Lung (tissue), 12 donors: Measurements from ENCODE around the gene TFR2. TPM values are rescaled to one million over a fixed set of nuclear protein-coding genes. Genes with fewer than 3 reads are reported as not detected.

Source experiments
- ATAC-seq: fragments of 200-7000 bp; cut with Tn5 transposase; one replicate; pipeline ENCODE4 v1.9.1; 2020; ENCODE audit warnings: moderate number of reproducible peaks; ENCODE audit not compliant: insufficient read depth, low FRiP score
- DNase-seq, 3 donors: peaks; one replicate each; pipeline ENCODE4 v3.0.0-alpha.2; 2013 to 2017
- H3K27ac ChIP-seq, 2 donors: one replicate each; pipeline ENCODE4 v1.5.1; 2013; ENCODE audit warnings: mild to moderate bottlenecking in 2 of 2, moderate library complexity in 2 of 2, control low read depth in 1 of 2, inconsistent platforms in 1 of 2, low read depth in 1 of 2, low read length in 1 of 2
- H3K27me3 ChIP-seq, 3 donors: one replicate each; pipeline ENCODE4 v1.5.1; 2013; ENCODE audit warnings: low read length in 2 of 3; ENCODE audit not compliant: control insufficient read depth in 3 of 3, insufficient read depth in 3 of 3
- H3K36me3 ChIP-seq, 4 donors: one replicate each; pipeline ENCODE4 v1.5.1; 2013; ENCODE audit warnings: low read length in 4 of 4, mild to moderate bottlenecking in 1 of 4, moderate library complexity in 1 of 4; ENCODE audit not compliant: control insufficient read depth in 4 of 4, insufficient read depth in 4 of 4
- H3K4me1 ChIP-seq, 5 donors: one replicate each; pipeline ENCODE4 v1.5.1; 2013; ENCODE audit warnings: low read length in 5 of 5, mild to moderate bottlenecking in 2 of 5, moderate library complexity in 1 of 5; ENCODE audit not compliant: control insufficient read depth in 5 of 5, insufficient read depth in 5 of 5
- H3K4me3 ChIP-seq: one replicate; pipeline ENCODE4 v1.5.1; 2013; ENCODE audit warnings: mild to moderate bottlenecking, control low read depth, moderate library complexity
- H3K9ac ChIP-seq, 2 donors: one replicate each; pipeline ENCODE4 v1.5.1; 2013; ENCODE audit warnings: low read length in 2 of 2, control low read depth in 1 of 2; ENCODE audit not compliant: insufficient read depth in 1 of 2
- H3K9me3 ChIP-seq, 4 donors: one replicate each; pipeline ENCODE4 v1.5.1; 2013; ENCODE audit warnings: low read length in 3 of 4, mild to moderate bottlenecking in 1 of 4, moderate library complexity in 1 of 4; ENCODE audit not compliant: control insufficient read depth in 4 of 4, insufficient read depth in 3 of 4
- CTCF ChIP-seq: IDR thresholded peaks from 2 replicates; pipeline ENCODE4 v1.5.1; 2012; ENCODE audit warnings: mild to moderate bottlenecking; ENCODE audit errors: control extremely low read depth, extremely low read depth
- WGBS, 2 donors: extraction: QIAGEN DNeasy Blood & Tissue Kit; methylation state at CpG; one replicate each; pipeline ENCODE4 v1.1.7; 2013; 5-methylcytosine and 5-hydroxymethylcytosine counted together
- polyA plus RNA-seq, 2 donors: library from polyadenylated mRNA; stranded (reverse); fragments of 200-250 nt; gene quantifications; one replicate each; pipeline ENCODE4 v1.2.1, GENCODE V29; 2013
- total RNA-seq, 2 donors: library from RNA; depleted of rRNA in 1 of 2; stranded (reverse); fragments of >200 nt in 1 of 2; gene quantifications; one replicate each; pipeline ENCODE4 v1.2.1, GENCODE V29; 2014 to 2021
- donor health status: control.
- donor health status: control.
- donor health status: Bipolar disorder and iron deficiency.
- donor health status: healthy.
- donor health status: DM: yes; HTN: yes; CAD: no.

The TFR2 gene
- total and polyA plus RNA-seq, 4 donors: 0.33 to 2.1 (median 1.3) TPM

- no peaks in the 10 kb centered on the region for H3K9me3 ChIP-seq
- peaks cover under 1 to 9% (median 6%) of the 10 kb centered on the region in 4 donors for H3K36me3 ChIP-seq
- TF ChIP-seq CTCF: no peak
- ATAC-seq (peak; percentile 86), DNase-seq (peak; percentile 100)
- peak within 1 kb of the TSS; percentile 98 for H3K27ac ChIP-seq
- peak within 1 kb of the TSS; percentile 71 to 72 for H3K9ac ChIP-seq
- peak within 1 kb of the TSS; percentile 66 for H3K4me3 ChIP-seq
- H3K27me3 ChIP-seq: no peaks in the 10 kb centered on the region
- WGBS, 2 donors: 0% methylated on average over 53 of the region's 53 CpGs
- peaks cover 0 to 53% (median 15%) of the 10 kb centered on the region in 5 donors for H3K4me1 ChIP-seq
Observed at GRCh38 chr7:100586266-100587025, 54.9 kb downstream of the TFR2 start, which contains the start of gene FBXO24. Gene FBXO24, plus strand, starts transcription at chr7:100586328. Its CDS starts 298 bp downstream, at chr7:100586626.

- 0% methylated on average over 53 to 61 of the region's 61 CpGs for WGBS, 2 donors
- peak in 2 of 3 donors; percentile 37 to 42 for DNase-seq
- peaks cover 0 to 1% (median 0%) of the 10 kb centered on the region in 4 donors for H3K9me3 ChIP-seq
- TF ChIP-seq CTCF: no peak
- ATAC-seq: peak; percentile 23
- H3K36me3 ChIP-seq: peaks cover 3 to 16% (median 13%) of the 10 kb centered on the region in 4 donors
- H3K4me3 ChIP-seq: peak within 1 kb of the TSS; percentile 66
- H3K9ac ChIP-seq: peak within 1 kb of the TSS; percentile 71 to 72
- H3K4me1 ChIP-seq: peaks cover 0 to 52% (median 15%) of the 10 kb centered on the region in 5 donors
- peak within 1 kb of the TSS; percentile 98 for H3K27ac ChIP-seq
- no peaks in the 10 kb centered on the region for H3K27me3 ChIP-seq
Observed at GRCh38 chr7:100585511-100586265, 55.7 kb downstream of the TFR2 start, which contains the start of gene LRCH4. Gene LRCH4, minus strand, starts transcription at chr7:100586129. Its CDS starts 29 bp downstream, at chr7:100586100.

- ATAC-seq (no peak), DNase-seq (peak; percentile 75 to 88 (median 86))
- peak overlapping the region; percentile 71 to 72 for H3K9ac ChIP-seq
- 2% methylated on average over 20 of the region's 20 CpGs for WGBS, 2 donors
- H3K4me1 ChIP-seq: peaks cover 0 to 44% (median 14%) of the 10 kb centered on the region in 5 donors
- TF ChIP-seq CTCF: no peak
- peaks cover 0 to 2% (median 0%) of the 10 kb centered on the region in 4 donors for H3K9me3 ChIP-seq
- no peaks in the 10 kb centered on the region for H3K27me3 ChIP-seq
- peak overlapping the region; percentile 98 for H3K27ac ChIP-seq
- peaks cover 3 to 22% (median 19%) of the 10 kb centered on the region in 4 donors for H3K36me3 ChIP-seq
- peak overlapping the region; percentile 66 for H3K4me3 ChIP-seq
Observed at GRCh38 chr7:100584683-100585510, 56.5 kb downstream of the TFR2 start.
